Keratinocyte (primary cell): Measurements from ENCODE around the gene CASP7. TPM values are rescaled to one million over a fixed set of nuclear protein-coding genes. Genes with fewer than 3 reads are reported as not detected.

Source experiments
- DNase-seq: peaks from one replicate; pipeline ENCODE4 v3.0.0-alpha.2; 2011; ENCODE audit warnings: low read depth, missing footprints, low spot score
- FAIRE-seq: peaks from 2 replicates; lab custom pipeline; 2011; peaks lifted over from hg19 to GRCh38; lab: Jason Lieb, UNC
- H2AFZ ChIP-seq: 2 replicates; pipeline ENCODE4 v1.6.0; 2012; ENCODE audit warnings: low read length, control low read depth, inconsistent platforms; ENCODE audit not compliant: control insufficient read depth
- H3K27ac ChIP-seq: 2 replicates; pipeline ENCODE4 v1.5.1; 2011; ENCODE audit warnings: low read length; ENCODE audit not compliant: control insufficient read depth, insufficient read depth
- H3K27me3 ChIP-seq: 3 replicates; pipeline ENCODE4 v1.6.0; 2011; ENCODE audit warnings: low read length; ENCODE audit not compliant: control insufficient read depth, insufficient read depth; ENCODE audit errors: extremely low read depth
- H3K36me3 ChIP-seq, 2 experiments: 2 replicates in 1 of 2; 3 replicates in 1 of 2; pipeline ENCODE4 v1.5.1; 2011; ENCODE audit warnings: low read length in 2 of 2, mild to moderate bottlenecking in 1 of 2; ENCODE audit not compliant: control insufficient read depth in 2 of 2, insufficient read depth in 2 of 2; ENCODE audit errors: extremely low read depth in 1 of 2
- H3K4me1 ChIP-seq: 3 replicates; pipeline ENCODE4 v1.5.1; 2011; ENCODE audit warnings: low read length; ENCODE audit not compliant: control insufficient read depth, insufficient read depth; ENCODE audit errors: extremely low read depth
- H3K4me2 ChIP-seq: 3 replicates; pipeline ENCODE4 v1.6.0; 2011; ENCODE audit warnings: low read depth, low read length; ENCODE audit not compliant: control insufficient read depth, insufficient read depth; ENCODE audit errors: extremely low read depth
- H3K4me3 ChIP-seq, 3 experiments: fragments of 200-600 bp in 1 of 3; sonication (generic) in 1 of 3; 2 replicates in 2 of 3; 3 replicates in 1 of 3; pipeline ENCODE4 v1.5.1; 2011 to 2016; ENCODE audit warnings: low read length in 3 of 3, mild to moderate bottlenecking in 3 of 3, control low read depth in 2 of 3, inconsistent platforms in 1 of 3, low read depth in 1 of 3, mixed read lengths in 1 of 3, mixed run types in 1 of 3, moderate library complexity in 1 of 3; ENCODE audit not compliant: control insufficient read depth in 2 of 3, insufficient read depth in 2 of 3; ENCODE audit errors: extremely low read depth in 1 of 3
- H3K79me2 ChIP-seq: 2 replicates; pipeline ENCODE4 v1.6.0; 2012; ENCODE audit warnings: low read length; ENCODE audit not compliant: control insufficient read depth, insufficient read depth
- H3K9ac ChIP-seq: 3 replicates; pipeline ENCODE4 v1.6.0; 2011; ENCODE audit warnings: low read length; ENCODE audit not compliant: control insufficient read depth, insufficient read depth; ENCODE audit errors: extremely low read depth
- H3K9me1 ChIP-seq: 3 replicates; pipeline ENCODE4 v1.6.0; 2011; ENCODE audit warnings: low read length; ENCODE audit not compliant: control insufficient read depth, insufficient read depth; ENCODE audit errors: extremely low read depth
- H3K9me3 ChIP-seq: 2 replicates; pipeline ENCODE4 v1.5.1; 2012; ENCODE audit warnings: low read depth, low read length; ENCODE audit not compliant: control insufficient read depth
- H4K20me1 ChIP-seq: 3 replicates; pipeline ENCODE4 v1.6.0; 2011; ENCODE audit warnings: low read length; ENCODE audit not compliant: control insufficient read depth, insufficient read depth; ENCODE audit errors: extremely low read depth
- CTCF ChIP-seq, 3 experiments: IDR thresholded peaks in 1 of 3; conservative IDR thresholded peaks in 1 of 3; optimal IDR thresholded peaks in 1 of 3; 2 replicates in 2 of 3; 3 replicates in 1 of 3; pipeline versions ENCODE3 to v1.5.1; 2011; ENCODE audit warnings: low read length in 3 of 3, mild to moderate bottlenecking in 3 of 3, moderate library complexity in 2 of 3, control low read depth in 1 of 3, inconsistent platforms in 1 of 3; ENCODE audit not compliant: insufficient read depth in 2 of 3; ENCODE audit errors: extremely low read depth in 1 of 3
- EZH2 ChIP-seq: IDR thresholded peaks from one replicate; pipeline ENCODE4 v1.6.1; 2012; ENCODE audit warnings: inconsistent platforms, mild to moderate bottlenecking, low read length, moderate library complexity
- dilution Hi-C: fragments of 300-500 bp; cut with MboI; formaldehyde crosslinking; loops from one replicate; pipeline ENCODE4 v1.7.0; 2020; ENCODE audit warnings: low sequenced_read_pairs; ENCODE audit not compliant: extremely low pct_ligation_motif_present
- polyA plus RNA-seq, 5 experiments: library from polyadenylated mRNA; depleted of rRNA in 3 of 5; stranded (reverse) in 3 of 5; stranded (forward) in 1 of 5; unstranded in 1 of 5; fragments of >200 nt; gene quantifications; 1 replicate in 1 of 5; 2 replicates in 3 of 5; 3 replicates in 1 of 5; pipeline versions ENCODE4 v1.2.1 to v1.2.3, GENCODE V29; 2011 to 2012; ENCODE audit warnings: missing spikeins in 2 of 5, low read depth in 1 of 5, low replicate concordance in 1 of 5

Gene CASP7
- polyA plus RNA-seq, 1 donor (not counting 4 experiments of a cell fraction or from before 2014, with no cell fraction given) = 23.2 TPM

- no peak for DNase-seq
- TF ChIP-seq EZH2 (no peak), CTCF (optimal IDR thresholded peaks at IDR 0.05 in 1 of 3, IDR thresholded peaks at IDR 0.05 in 1 of 3, conservative IDR thresholded peaks at IDR 0.05 in 1 of 3; ENCODE audit: extremely low read depth in 1 of 3, insufficient read depth in 2 of 3, low read length in 3 of 3) (no peak)
- no peak overlapping the region for H3K4me3 ChIP-seq
- H3K4me1 ChIP-seq = no peaks in the 10 kb centered on the region
- no peaks in the 10 kb centered on the region for H3K36me3 ChIP-seq
- H2AFZ ChIP-seq = no peak overlapping the region
- no peak overlapping the region for H3K4me2 ChIP-seq
- dilution Hi-C loops = no loop called here
- H4K20me1 ChIP-seq = no peaks in the 10 kb centered on the region
- FAIRE-seq = no peak
- H3K79me2 ChIP-seq = peaks cover 37% of the 10 kb centered on the region
- no peak overlapping the region for H3K27ac ChIP-seq
- H3K9ac ChIP-seq = no peak overlapping the region
- H3K9me3 ChIP-seq = no peaks in the 10 kb centered on the region
- no peaks in the 10 kb centered on the region for H3K27me3 ChIP-seq
- H3K9me1 ChIP-seq = no peaks in the 10 kb centered on the region
These were observed 12.6 kb downstream of the CASP7 start for GRCh38 chr10:113692271-113692670.

GRCh38 chr10:113693348-113693747, 13.6 kb downstream of the CASP7 start:
- no peak overlapping the region for H3K4me3 ChIP-seq
- H4K20me1 ChIP-seq = no peaks in the 10 kb centered on the region
- DNase-seq (no peak), FAIRE-seq (no peak)
- dilution Hi-C loops = no loop called here
- no peak overlapping the region for H3K27ac ChIP-seq
- no peak overlapping the region for H3K4me2 ChIP-seq
- H2AFZ ChIP-seq = no peak overlapping the region
- no peaks in the 10 kb centered on the region for H3K9me3 ChIP-seq
- TF ChIP-seq EZH2 (no peak), CTCF (optimal IDR thresholded peaks at IDR 0.05 in 1 of 3, IDR thresholded peaks at IDR 0.05 in 1 of 3, conservative IDR thresholded peaks at IDR 0.05 in 1 of 3; ENCODE audit: extremely low read depth in 1 of 3, insufficient read depth in 2 of 3, low read length in 3 of 3) (no peak)
- peaks cover 5 to 6% of the 10 kb centered on the region in 2 experiments for H3K36me3 ChIP-seq
- no peaks in the 10 kb centered on the region for H3K4me1 ChIP-seq
- H3K9ac ChIP-seq = no peak overlapping the region
- no peaks in the 10 kb centered on the region for H3K27me3 ChIP-seq
- H3K9me1 ChIP-seq = no peaks in the 10 kb centered on the region
- peaks cover 34% of the 10 kb centered on the region for H3K79me2 ChIP-seq
